GM21423 (cell line): Measurements from ENCODE around the gene NAA25.
"Not testable (repeated sequence)": the region's sequence is repeated elsewhere in the genome, so short reads cannot be mapped to it uniquely, and the experiment has no call there.

ENCODE experiments used
- ATAC-seq: cut with Tn5 transposase; IDR thresholded peaks from one replicate; pipeline ENCODE4 v1.9.1; 2021; ENCODE audit warnings: mild to moderate bottlenecking, moderate library complexity; ENCODE audit not compliant: unreplicated experiment

NAA25 gene

GRCh38 chr12:112063273-112063672, 45.3 kb downstream of the NAA25 start:
- no peak for ATAC-seq

- ATAC-seq: no peak
These were observed 47.4 kb downstream of the NAA25 start for GRCh38 chr12:112061137-112061536.

GRCh38 chr12:112049351-112049750, 59.2 kb downstream of the NAA25 start:
- no peak for ATAC-seq

- no peak for ATAC-seq
These were observed 62.6 kb downstream of the NAA25 start for GRCh38 chr12:112046003-112046402.

GRCh38 chr12:112036614-112037013, 72.0 kb downstream of the NAA25 start:
- ATAC-seq: not testable (repeated sequence)

- ATAC-seq: no peak
These were observed 73.3 kb downstream of the NAA25 start for GRCh38 chr12:112035219-112035785.

- ATAC-seq: no peak
These were observed 76.3 kb downstream of the NAA25 start for GRCh38 chr12:112032292-112032691.

- no peak for ATAC-seq
These were observed 77.1 kb downstream of the NAA25 start for GRCh38 chr12:112031472-112031871.

GRCh38 chr12:112029301-112029700, 79.3 kb downstream of the NAA25 start:
- ATAC-seq: no peak

GRCh38 chr12:112025808-112026375, 82.7 kb downstream of the NAA25 start:
- ATAC-seq: no peak

- ATAC-seq: no peak
These were observed 84.7 kb downstream of the NAA25 start for GRCh38 chr12:112023759-112024396.

- no peak for ATAC-seq
These were observed 86.2 kb downstream of the NAA25 start for GRCh38 chr12:112022241-112023016.

- no peak for ATAC-seq
These were observed 87.6 kb downstream of the NAA25 start for GRCh38 chr12:112020947-112021457.

- no peak for ATAC-seq
These were observed 89.9 kb downstream of the NAA25 start for GRCh38 chr12:112018571-112019237.

GRCh38 chr12:112017041-112017440, 91.5 kb downstream of the NAA25 start:
- no peak for ATAC-seq

- ATAC-seq: no peak
These were observed 92.6 kb downstream of the NAA25 start for GRCh38 chr12:112015938-112016337.

GRCh38 chr12:112013601-112014402, 94.8 kb downstream of the NAA25 start:
- ATAC-seq: no peak

GRCh38 chr12:112012775-112013600, 95.6 kb downstream of the NAA25 start, which contains the start of the genes ERP29 and TMEM116:
Gene ERP29 (plus strand): TSS chr12:112013426. CDS start chr12:112013466, 40 bp downstream.
Gene TMEM116 (minus strand): TSS chr12:112013165. CDS start chr12:112005270, 7,895 bp downstream.
- ATAC-seq: peak; percentile 71

GRCh38 chr12:112011685-112012084, 96.9 kb downstream of the NAA25 start:
- no peak for ATAC-seq
